GM18498 (cell line): Measurements from ENCODE around the gene TMED6.

Experiments
- ATAC-seq: cut with Tn5 transposase; IDR thresholded peaks from one replicate; pipeline ENCODE4 v1.9.1; 2021; ENCODE audit warnings: mild to moderate bottlenecking, moderate library complexity; ENCODE audit not compliant: unreplicated experiment

TMED6 gene

GRCh38 chr16:69324585-69325253 is 26.9 kb downstream of the TMED6 start:
- no peak for ATAC-seq

GRCh38 chr16:69324013-69324531 is 27.5 kb downstream of the TMED6 start:
- no peak for ATAC-seq

DNA sequence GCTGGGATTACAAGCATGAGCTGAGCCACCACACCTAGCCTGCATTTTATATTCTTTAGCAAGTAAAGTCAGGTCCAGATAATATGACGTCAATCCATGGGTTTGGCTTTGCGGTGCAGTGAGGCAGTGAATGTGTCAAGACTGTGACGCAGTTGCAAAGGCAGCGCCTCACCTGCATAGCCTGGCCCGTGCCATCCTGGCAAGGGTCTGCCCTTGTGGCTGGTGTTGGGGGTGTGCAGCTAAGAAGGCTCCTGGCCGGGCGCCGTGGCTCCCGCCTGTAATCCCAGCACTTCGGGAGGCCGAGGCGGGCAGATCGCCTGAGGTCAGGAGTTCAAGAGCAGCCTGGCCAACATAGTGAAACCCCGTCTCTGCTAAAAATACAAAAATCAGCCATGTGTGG is 28.2 kb downstream of the TMED6 start:
- no peak for ATAC-seq

GRCh38 chr16:69322343-69322742 is 29.2 kb downstream of the TMED6 start:
- no peak for ATAC-seq

- no peak for ATAC-seq
Observed at GRCh38 chr16:69321080-69321479, 30.5 kb downstream of the TMED6 start.

DNA sequence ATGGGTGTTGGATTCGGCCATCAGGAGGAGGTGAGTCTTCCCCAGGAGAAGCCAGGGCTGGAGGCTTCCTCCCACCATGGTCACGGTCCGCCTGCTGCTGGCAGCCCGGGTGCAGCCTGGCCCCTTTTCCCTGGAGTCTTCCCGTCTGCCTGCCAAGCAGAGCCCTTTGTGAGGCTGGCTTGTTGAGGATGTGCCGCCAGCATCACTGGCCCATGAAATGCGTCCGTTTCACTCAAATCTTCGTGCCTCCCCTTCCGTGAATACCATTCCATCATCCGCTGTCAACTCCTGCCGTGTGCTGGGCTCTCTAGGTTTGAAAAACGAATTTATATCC is 30.9 kb downstream of the TMED6 start:
- ATAC-seq = no peak

DNA sequence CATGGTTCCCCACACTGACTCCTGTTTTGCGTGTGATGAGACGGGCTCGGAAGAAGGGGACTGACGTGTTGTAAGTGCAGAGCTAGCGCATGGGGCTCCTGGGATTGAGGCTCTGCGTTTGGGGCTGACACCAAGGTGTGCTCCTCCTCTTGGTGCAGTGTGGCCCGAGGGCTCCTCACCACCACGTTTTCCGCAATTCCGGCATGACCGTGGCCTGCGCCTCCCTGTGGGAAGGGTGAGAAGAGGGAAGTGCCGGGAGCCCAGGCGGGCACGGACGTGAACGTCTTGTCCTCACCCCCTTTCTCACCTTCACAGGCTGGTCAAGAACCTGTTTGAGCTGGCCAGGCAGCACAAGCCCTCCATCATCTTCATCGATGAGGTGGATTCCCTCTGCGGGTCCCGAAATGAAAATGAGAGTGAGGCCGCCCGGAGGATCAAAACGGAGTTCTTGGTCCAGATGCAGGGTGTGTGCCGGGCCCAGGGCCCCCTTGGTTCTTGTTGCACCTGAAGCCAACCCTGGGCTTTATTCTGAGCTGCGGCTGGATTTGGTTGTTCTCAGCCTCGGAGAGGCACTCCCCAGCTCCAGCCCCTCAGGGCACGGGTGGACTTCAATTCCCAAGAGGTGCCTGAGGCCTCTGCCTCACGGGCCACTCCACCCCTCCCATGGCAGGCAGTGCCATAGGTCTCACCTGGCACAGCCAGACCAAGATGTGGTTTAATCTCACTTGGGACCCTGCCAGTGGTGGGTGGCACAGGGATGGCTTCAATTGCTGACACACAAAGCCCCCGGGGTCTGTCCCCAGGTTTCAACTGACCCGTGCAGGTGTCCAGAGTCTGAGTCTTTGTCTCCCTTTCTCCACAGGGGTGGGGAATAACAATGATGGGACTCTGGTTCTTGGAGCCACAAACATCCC is 31.5 kb downstream of the TMED6 start:
- no peak for ATAC-seq

DNA sequence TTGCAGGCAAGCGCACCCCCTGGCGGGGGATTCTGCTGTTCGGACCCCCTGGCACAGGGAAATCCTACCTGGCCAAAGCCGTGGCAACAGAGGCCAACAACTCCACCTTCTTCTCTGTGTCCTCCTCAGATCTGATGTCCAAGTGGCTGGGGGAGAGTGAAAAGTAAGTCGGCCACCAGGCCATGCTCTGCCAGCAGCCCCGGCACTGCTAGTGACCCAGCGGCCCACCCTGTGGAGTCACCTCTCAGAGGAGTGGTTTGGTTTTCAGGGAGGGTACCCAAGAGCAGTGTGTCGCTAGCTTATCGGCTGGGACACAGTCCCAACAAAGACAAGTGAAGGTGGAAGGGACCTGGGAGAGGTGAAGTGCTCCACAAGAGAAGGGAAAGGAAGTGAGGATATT is 32.2 kb downstream of the TMED6 start:
- no peak for ATAC-seq

- ATAC-seq = no peak
Observed at GRCh38 chr16:69318911-69319289, 32.7 kb downstream of the TMED6 start.

DNA sequence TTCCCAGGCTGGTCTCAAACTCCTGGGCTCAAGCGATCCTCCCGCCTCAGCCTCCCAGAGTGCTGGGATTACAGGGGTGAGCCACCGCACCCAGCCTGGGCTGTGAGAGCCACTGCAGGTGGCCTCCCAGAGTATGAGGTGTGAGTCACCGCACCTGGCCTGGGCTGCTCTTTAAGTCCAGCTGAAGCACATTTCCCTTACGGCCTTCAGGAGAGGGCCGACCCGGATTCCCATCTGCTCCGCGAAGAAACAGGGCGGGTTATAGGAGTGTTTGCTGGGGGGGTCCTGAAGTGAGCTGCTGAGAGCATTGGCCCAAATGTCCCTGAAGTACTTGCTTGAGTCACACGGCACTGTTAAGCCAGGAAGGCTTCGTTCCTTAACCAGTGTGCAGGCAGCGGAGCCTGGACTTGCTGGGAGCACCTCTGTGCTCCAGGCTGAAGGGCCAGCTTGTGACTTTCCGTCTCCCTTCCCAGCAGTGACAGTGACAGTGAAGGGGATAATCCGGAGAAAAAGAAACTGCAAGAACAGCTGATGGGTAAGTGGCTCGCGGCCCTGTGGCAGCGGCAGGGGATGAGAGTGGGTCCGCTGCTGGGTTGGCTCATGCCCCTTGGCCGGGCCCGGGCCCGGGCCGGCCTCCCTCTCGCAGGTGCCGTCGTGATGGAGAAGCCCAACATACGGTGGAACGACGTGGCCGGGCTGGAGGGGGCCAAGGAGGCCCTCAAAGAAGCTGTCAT is 33.2 kb downstream of the TMED6 start:
- no peak for ATAC-seq

- no peak for ATAC-seq
Observed at GRCh38 chr16:69316595-69317034, 35.0 kb downstream of the TMED6 start.

DNA sequence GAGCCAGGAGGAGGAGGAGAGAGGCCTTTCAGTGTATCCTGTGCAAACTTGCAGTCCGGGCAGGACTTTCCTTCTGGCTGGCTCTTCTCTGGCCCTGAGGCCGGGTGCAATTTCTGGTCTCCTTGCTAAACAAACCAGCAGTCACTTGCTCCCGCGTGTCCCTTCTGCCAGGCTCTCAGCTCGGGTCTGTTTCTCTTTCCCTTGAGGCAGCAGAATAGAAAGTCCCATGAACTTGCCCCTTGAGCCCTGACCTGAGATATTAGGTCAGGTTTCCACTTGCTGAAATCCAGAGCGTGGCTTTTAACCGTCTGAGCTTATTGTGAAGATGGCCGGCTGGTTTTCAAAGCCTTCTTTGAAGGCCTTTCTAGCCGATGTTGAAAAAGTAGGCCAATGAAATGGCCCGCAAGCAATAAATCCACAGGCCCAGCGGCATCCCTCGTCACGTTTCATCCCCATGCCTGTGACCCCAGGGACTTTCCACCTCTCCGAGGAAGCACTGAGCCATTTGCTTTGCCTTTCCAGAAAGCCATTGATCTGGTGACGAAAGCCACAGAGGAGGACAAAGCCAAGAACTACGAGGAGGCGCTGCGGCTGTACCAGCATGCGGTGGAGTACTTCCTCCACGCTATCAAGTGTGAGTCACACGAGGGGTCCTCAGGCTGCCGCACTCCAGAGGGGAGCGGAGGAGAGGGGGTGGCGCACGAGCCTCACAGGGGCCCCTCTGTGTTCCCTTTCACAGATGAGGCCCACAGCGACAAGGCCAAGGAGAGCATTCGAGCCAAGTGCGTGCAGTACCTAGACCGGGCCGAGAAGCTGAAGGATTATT is 35.9 kb downstream of the TMED6 start:
- ATAC-seq = no peak

- ATAC-seq = no peak
Observed at GRCh38 chr16:69314534-69314933, 37.1 kb downstream of the TMED6 start.

- no peak for ATAC-seq
Observed at GRCh38 chr16:69313469-69313868, 38.1 kb downstream of the TMED6 start.

GRCh38 chr16:69311533-69312387 is 39.8 kb downstream of the TMED6 start:
- ATAC-seq = peak; percentile 55

- ATAC-seq = peak; percentile 94
Observed at GRCh38 chr16:69310653-69311532, 40.7 kb downstream of the TMED6 start, which contains the start of gene VPS4A. Gene VPS4A, plus strand, starts transcription at chr16:69311350. Its CDS starts 162 bp downstream, at chr16:69311512.

DNA sequence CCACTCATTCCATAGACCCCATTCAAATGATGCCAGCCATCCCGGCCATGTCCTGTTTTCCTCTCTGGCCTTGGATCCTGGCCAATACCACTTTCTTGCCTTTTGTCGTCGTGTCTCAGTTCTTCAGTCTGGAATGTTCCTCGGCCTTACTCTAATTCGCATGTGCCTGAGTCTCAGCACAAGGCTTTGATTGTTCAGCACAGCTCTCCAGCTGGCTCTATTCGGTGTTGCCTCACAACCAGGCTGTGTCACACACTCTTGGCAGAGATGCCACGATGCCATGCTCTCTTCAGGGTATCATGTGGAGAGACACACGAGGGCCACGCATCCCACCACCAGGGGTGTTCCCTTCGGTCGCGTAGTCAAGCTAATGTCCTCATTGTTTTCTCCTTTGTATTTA is 42.3 kb downstream of the TMED6 start:
- ATAC-seq = no peak

- no peak for ATAC-seq
Observed at GRCh38 chr16:69307856-69308255, 43.7 kb downstream of the TMED6 start.

DNA sequence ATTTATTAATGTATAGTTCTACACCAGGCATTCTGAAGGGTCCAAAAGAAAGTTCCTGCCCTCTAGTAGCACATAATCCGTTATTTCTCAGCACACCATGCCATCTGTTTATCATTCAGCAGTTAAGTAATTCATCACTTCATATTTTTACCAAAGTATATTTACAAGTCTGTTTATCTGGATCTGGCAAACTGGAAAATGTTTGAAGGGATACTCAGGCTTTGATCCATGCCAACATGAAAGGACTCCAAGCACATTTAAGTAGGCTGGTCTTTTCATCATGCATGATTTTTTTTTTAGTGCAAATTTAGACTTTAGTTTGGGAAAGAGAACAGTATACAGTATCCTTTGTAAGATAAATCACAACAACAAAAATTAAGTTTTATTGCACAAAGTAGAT is 44.5 kb downstream of the TMED6 start:
- ATAC-seq = no peak
